ENCODE data around the gene PLCL2.
A peak's percentile ranks its signal among the peaks of the same experiment; 100 is the strongest.

Gene PLCL2

DNA sequence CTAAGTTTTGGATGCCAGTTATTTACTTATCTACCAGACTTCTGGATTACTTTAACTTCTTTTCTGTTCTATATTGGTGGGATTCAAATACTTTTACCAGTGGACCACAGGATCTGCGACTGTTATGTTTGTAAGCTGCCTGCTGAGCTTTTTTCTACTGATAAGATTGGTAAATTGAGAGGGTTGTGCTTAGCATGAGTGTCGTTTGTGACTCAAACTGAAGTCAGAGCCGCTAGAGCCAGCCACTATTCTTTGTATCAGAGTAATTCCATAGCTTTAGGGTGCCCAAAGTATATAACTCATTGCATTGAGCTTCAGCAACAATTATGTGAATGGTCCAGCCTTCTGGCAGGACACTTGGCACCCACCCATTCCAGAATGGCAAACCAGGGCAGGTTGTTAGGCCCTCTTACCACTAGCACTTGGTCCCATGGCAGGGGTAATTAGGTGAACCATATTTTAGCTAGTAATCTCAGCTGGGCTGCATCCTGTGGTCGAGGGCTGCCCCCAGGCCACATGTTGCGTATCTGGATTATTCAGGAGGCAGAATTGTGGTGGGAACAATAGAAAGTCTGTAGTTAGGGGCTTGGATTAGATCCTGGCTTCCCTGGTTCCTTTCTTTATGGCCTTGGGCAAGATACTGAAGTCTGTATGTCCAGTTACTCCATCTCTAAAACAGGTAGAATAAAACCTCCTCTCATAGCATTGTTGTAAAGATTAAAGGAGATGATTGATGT is 6.0 kb downstream of the PLCL2 start:
- H3K36me3 ChIP-seq (ENCODE audit: control insufficient read depth, insufficient read depth, low read length): no peaks in the 10 kb centered on the region
- no peaks in the 10 kb centered on the region for H3K9me3 ChIP-seq (ENCODE audit: control insufficient read depth, low read length)
- WGBS, 2 experiments: 45 to 50% methylated on average over 5 of the region's 5 CpGs
- peak overlapping the region; percentile 20 for H3K27ac ChIP-seq (ENCODE audit: insufficient read depth, low read depth, low read length, poor library complexity, severe bottlenecking)
- H3K4me3 ChIP-seq (ENCODE audit: insufficient read depth, low read depth, low read length): no peak overlapping the region
- H3K27me3 ChIP-seq (ENCODE audit: control insufficient read depth, insufficient read depth, low read length, poor library complexity, severe bottlenecking): no peaks in the 10 kb centered on the region
- peaks cover 10% of the 10 kb centered on the region for H3K4me1 ChIP-seq (ENCODE audit: control insufficient read depth, insufficient read depth, low read length)

DNA sequence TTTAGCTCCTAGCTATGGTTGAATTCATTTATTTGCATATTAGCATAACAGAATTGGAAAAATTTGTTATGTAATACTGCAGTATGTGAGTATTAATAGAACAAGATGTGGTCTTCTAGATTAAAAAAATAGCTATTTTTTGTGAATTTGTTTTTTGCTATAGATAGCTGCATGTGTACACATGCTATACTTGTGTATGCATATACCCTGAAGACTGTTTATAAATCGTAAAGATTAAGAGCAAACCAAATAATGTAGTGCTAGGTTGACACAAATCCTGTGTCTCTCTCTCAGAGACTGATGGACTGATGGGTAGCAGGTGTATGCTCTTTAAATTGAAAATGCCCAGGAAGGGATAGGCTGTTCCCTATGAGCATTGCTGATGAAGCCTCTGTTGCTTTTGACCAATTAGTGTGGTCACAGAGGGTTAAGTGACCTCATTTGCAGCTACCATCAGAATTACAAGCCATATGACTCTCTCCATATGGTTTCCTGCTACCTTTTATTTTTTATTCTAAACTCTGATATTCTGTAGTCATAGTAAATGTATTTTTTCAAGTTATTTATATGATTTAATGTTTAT is 9.0 kb downstream of the PLCL2 start:
- no peaks in the 10 kb centered on the region for H3K27me3 ChIP-seq (ENCODE audit: control insufficient read depth, insufficient read depth, low read length, poor library complexity, severe bottlenecking)
- H3K36me3 ChIP-seq (ENCODE audit: control insufficient read depth, insufficient read depth, low read length): no peaks in the 10 kb centered on the region
- H3K4me1 ChIP-seq (ENCODE audit: control insufficient read depth, insufficient read depth, low read length): peaks cover 8% of the 10 kb centered on the region
- 92 to 93% methylated on average over 1 of the region's 1 CpG for WGBS, 2 experiments
- no peaks in the 10 kb centered on the region for H3K9me3 ChIP-seq (ENCODE audit: control insufficient read depth, low read length)
- H3K27ac ChIP-seq (ENCODE audit: insufficient read depth, low read depth, low read length, poor library complexity, severe bottlenecking): no peak overlapping the region
- no peak overlapping the region for H3K4me3 ChIP-seq (ENCODE audit: insufficient read depth, low read depth, low read length)

GRCh38 chr3:16896094-16896627 is 11.4 kb downstream of the PLCL2 start:
- H3K27me3 ChIP-seq (ENCODE audit: control insufficient read depth, insufficient read depth, low read length, poor library complexity, severe bottlenecking): no peaks in the 10 kb centered on the region
- no peaks in the 10 kb centered on the region for H3K9me3 ChIP-seq (ENCODE audit: control insufficient read depth, low read length)
- H3K36me3 ChIP-seq (ENCODE audit: control insufficient read depth, insufficient read depth, low read length): no peaks in the 10 kb centered on the region
- H3K27ac ChIP-seq (ENCODE audit: insufficient read depth, low read depth, low read length, poor library complexity, severe bottlenecking): no peak overlapping the region
- peaks cover 1% of the 10 kb centered on the region for H3K4me1 ChIP-seq (ENCODE audit: control insufficient read depth, insufficient read depth, low read length)
- H3K4me3 ChIP-seq (ENCODE audit: insufficient read depth, low read depth, low read length): no peak overlapping the region
- WGBS, 2 experiments: 89 to 95% methylated on average over 5 of the region's 5 CpGs

GRCh38 chr3:16896820-16897219 is 12.1 kb downstream of the PLCL2 start:
- Histone ChIP-seq H3K4me1 (ENCODE audit: control insufficient read depth, insufficient read depth, low read length) (no peaks in the 10 kb centered on the region), H3K4me3 (ENCODE audit: insufficient read depth, low read depth, low read length) (no peak overlapping the region), H3K36me3 (ENCODE audit: control insufficient read depth, insufficient read depth, low read length) (no peaks in the 10 kb centered on the region), H3K9me3 (ENCODE audit: control insufficient read depth, low read length) (no peaks in the 10 kb centered on the region), H3K27ac (ENCODE audit: insufficient read depth, low read depth, low read length, poor library complexity, severe bottlenecking) (no peak overlapping the region), H3K27me3 (ENCODE audit: control insufficient read depth, insufficient read depth, low read length, poor library complexity, severe bottlenecking) (no peaks in the 10 kb centered on the region)
- WGBS, 2 experiments: 92 to 93% methylated on average over 5 of the region's 5 CpGs

- WGBS, 2 experiments: 96% methylated on average over 11 of the region's 11 CpGs
- Histone ChIP-seq H3K27ac (ENCODE audit: insufficient read depth, low read depth, low read length, poor library complexity, severe bottlenecking) (no peak overlapping the region), H3K36me3 (ENCODE audit: control insufficient read depth, insufficient read depth, low read length) (no peaks in the 10 kb centered on the region), H3K9me3 (ENCODE audit: control insufficient read depth, low read length) (no peaks in the 10 kb centered on the region), H3K4me1 (ENCODE audit: control insufficient read depth, insufficient read depth, low read length) (no peaks in the 10 kb centered on the region), H3K27me3 (ENCODE audit: control insufficient read depth, insufficient read depth, low read length, poor library complexity, severe bottlenecking) (no peaks in the 10 kb centered on the region), H3K4me3 (ENCODE audit: insufficient read depth, low read depth, low read length) (no peak overlapping the region)
Observed at GRCh38 chr3:16897254-16897926, 12.6 kb downstream of the PLCL2 start.

- H3K4me1 ChIP-seq (ENCODE audit: control insufficient read depth, insufficient read depth, low read length): no peaks in the 10 kb centered on the region
- WGBS, 2 experiments: 94% methylated on average over 7 of the region's 7 CpGs
- no peaks in the 10 kb centered on the region for H3K36me3 ChIP-seq (ENCODE audit: control insufficient read depth, insufficient read depth, low read length)
- no peaks in the 10 kb centered on the region for H3K9me3 ChIP-seq (ENCODE audit: control insufficient read depth, low read length)
- no peak overlapping the region for H3K4me3 ChIP-seq (ENCODE audit: insufficient read depth, low read depth, low read length)
- no peak overlapping the region for H3K27ac ChIP-seq (ENCODE audit: insufficient read depth, low read depth, low read length, poor library complexity, severe bottlenecking)
- H3K27me3 ChIP-seq (ENCODE audit: control insufficient read depth, insufficient read depth, low read length, poor library complexity, severe bottlenecking): no peaks in the 10 kb centered on the region
Observed at GRCh38 chr3:16898595-16899395, 14.0 kb downstream of the PLCL2 start.

GRCh38 chr3:16899919-16900318 is 15.2 kb downstream of the PLCL2 start:
- Histone ChIP-seq H3K27me3 (ENCODE audit: control insufficient read depth, insufficient read depth, low read length, poor library complexity, severe bottlenecking) (no peaks in the 10 kb centered on the region), H3K4me1 (ENCODE audit: control insufficient read depth, insufficient read depth, low read length) (no peaks in the 10 kb centered on the region), H3K36me3 (ENCODE audit: control insufficient read depth, insufficient read depth, low read length) (no peaks in the 10 kb centered on the region), H3K9me3 (ENCODE audit: control insufficient read depth, low read length) (no peaks in the 10 kb centered on the region), H3K27ac (ENCODE audit: insufficient read depth, low read depth, low read length, poor library complexity, severe bottlenecking) (no peak overlapping the region), H3K4me3 (ENCODE audit: insufficient read depth, low read depth, low read length) (no peak overlapping the region)
- 95 to 100% methylated on average over 1 of the region's 1 CpG for WGBS, 2 experiments

GRCh38 chr3:16900779-16901440 is 16.2 kb downstream of the PLCL2 start:
- no peaks in the 10 kb centered on the region for H3K36me3 ChIP-seq (ENCODE audit: control insufficient read depth, insufficient read depth, low read length)
- no peaks in the 10 kb centered on the region for H3K9me3 ChIP-seq (ENCODE audit: control insufficient read depth, low read length)
- H3K27me3 ChIP-seq (ENCODE audit: control insufficient read depth, insufficient read depth, low read length, poor library complexity, severe bottlenecking): no peaks in the 10 kb centered on the region
- H3K27ac ChIP-seq (ENCODE audit: insufficient read depth, low read depth, low read length, poor library complexity, severe bottlenecking): no peak overlapping the region
- no peak overlapping the region for H3K4me3 ChIP-seq (ENCODE audit: insufficient read depth, low read depth, low read length)
- H3K4me1 ChIP-seq (ENCODE audit: control insufficient read depth, insufficient read depth, low read length): no peaks in the 10 kb centered on the region
- 87 to 96% methylated on average over 3 to 4 of the region's 4 CpGs for WGBS, 2 experiments

DNA sequence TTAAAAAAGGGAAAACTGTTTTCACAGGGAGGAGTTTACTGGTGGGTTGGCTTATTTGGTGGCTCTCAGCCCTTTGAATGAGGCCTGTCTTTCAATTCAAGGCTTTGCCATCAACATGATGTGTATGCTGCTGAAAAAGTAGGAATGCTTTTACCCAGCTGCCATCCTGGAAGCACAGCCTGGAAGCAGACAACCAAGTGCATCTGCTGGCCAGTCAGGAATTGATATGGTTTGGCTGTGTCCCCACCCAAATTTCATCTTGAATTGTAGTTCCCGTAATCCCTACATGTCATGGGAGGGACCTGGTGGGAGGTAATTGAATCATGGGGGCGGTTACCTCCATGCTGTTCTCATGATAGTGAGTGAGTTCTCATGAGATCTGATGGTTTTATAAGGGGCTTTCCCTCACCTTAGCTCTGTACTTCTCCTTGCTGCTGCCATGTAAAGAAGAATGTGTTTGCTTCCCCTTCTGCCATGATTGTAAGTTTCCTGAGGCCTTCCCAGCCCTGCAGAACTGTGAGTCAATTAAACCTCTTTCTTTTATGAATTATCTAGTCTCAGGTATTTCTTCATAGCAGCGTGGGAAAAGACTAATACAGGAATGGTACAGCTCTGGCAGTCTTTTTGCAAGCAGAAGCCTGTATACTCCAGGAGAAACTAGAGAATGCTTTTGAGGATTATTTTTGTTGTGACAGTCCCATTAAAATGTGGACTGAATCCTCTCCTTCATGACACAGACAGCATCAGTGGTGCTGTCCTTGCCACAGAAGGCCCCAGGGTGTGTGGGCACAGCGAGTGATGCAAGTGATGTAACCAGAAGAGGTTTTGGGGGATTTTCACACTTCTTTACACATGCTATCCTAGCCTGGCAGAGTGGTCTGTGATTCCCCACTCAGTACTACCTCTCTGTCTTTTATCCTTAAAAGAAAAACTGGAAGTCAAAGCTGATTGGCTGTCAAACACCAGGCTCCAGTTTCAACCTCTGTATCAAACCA is 20.0 kb downstream of the PLCL2 start:
- H3K9me3 ChIP-seq (ENCODE audit: control insufficient read depth, low read length): no peaks in the 10 kb centered on the region
- H3K4me3 ChIP-seq (ENCODE audit: insufficient read depth, low read depth, low read length): no peak overlapping the region
- no peak overlapping the region for H3K27ac ChIP-seq (ENCODE audit: insufficient read depth, low read depth, low read length, poor library complexity, severe bottlenecking)
- H3K36me3 ChIP-seq (ENCODE audit: control insufficient read depth, insufficient read depth, low read length): no peaks in the 10 kb centered on the region
- H3K4me1 ChIP-seq (ENCODE audit: control insufficient read depth, insufficient read depth, low read length): no peaks in the 10 kb centered on the region
- 84 to 92% methylated on average over 4 of the region's 4 CpGs for WGBS, 2 experiments
- no peaks in the 10 kb centered on the region for H3K27me3 ChIP-seq (ENCODE audit: control insufficient read depth, insufficient read depth, low read length, poor library complexity, severe bottlenecking)

Measured in ectodermal cell (in vitro differentiated cells).